NCI-H82 treated with DMSO at 0.1 percent for 48 hours (cell line): ENCODE measurements around the gene ACVR1B.
A peak's percentile ranks its signal among the peaks of the same experiment; 100 is the strongest.

Source experiments
- DNase-seq: peaks from one replicate; lab custom pipeline; 2025; ENCODE audit not compliant: unreplicated experiment; lab: John Stamatoyannopoulos, UW

Gene ACVR1B

DNA sequence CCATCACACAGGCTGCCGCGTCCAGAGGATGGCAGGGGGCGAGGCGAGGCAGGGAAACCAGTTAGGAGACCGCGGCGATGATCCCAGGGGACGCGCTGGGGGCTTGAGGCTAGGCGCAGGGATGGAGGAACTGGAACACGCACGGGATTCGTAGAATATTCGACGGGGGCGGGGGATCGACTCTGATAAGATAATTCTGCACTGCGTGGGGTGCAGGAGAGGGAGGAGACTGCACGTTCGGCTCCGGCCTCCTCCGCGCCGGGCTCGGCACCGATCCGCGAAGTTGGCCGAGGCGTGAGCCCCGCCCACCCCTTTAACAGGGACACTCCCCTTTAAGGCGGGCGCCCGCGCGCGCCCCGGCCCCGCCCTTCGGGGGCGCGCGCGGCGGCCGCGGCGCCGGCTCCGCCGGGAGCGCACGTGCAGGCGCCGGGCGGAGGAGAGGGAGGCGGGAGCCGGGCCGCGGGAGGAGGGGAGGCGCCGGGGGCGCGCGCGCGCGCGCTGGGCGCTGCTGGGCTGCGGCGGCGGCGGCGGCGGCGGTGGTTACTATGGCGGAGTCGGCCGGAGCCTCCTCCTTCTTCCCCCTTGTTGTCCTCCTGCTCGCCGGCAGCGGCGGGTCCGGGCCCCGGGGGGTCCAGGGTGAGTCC lies at the start of gene ACVR1B:
Gene ACVR1B (plus strand): TSS at position 501 of the 644 bp plus-strand sequence. CDS start 45 bp downstream, at position 546.
- DNase-seq, result peak; percentile 83

DNA sequence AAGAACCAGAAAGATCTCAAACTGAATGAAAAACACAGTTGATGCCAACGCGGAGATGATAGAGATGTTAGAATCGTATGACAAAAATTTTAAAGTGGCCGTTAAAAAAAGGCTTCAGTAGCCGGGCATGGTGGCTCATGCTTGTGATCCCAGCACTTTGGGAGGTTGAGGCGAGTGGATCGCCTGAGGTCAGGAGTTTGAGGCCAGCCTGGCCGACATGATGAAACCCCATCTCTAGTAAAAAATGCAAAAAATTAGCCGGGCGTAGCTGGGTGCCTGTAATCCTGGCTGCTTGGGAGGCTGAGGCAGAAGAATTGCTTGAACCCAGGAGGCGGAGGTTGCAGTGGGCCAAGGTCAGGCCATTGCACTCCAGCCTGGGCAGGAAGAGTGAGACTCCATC lies 49.6 kb upstream of the ACVR1B start:
- no peak for DNase-seq

- DNase-seq, result no peak
Measured at GRCh38 chr12:51904951-51905470, 46.5 kb upstream of the ACVR1B start.

DNA sequence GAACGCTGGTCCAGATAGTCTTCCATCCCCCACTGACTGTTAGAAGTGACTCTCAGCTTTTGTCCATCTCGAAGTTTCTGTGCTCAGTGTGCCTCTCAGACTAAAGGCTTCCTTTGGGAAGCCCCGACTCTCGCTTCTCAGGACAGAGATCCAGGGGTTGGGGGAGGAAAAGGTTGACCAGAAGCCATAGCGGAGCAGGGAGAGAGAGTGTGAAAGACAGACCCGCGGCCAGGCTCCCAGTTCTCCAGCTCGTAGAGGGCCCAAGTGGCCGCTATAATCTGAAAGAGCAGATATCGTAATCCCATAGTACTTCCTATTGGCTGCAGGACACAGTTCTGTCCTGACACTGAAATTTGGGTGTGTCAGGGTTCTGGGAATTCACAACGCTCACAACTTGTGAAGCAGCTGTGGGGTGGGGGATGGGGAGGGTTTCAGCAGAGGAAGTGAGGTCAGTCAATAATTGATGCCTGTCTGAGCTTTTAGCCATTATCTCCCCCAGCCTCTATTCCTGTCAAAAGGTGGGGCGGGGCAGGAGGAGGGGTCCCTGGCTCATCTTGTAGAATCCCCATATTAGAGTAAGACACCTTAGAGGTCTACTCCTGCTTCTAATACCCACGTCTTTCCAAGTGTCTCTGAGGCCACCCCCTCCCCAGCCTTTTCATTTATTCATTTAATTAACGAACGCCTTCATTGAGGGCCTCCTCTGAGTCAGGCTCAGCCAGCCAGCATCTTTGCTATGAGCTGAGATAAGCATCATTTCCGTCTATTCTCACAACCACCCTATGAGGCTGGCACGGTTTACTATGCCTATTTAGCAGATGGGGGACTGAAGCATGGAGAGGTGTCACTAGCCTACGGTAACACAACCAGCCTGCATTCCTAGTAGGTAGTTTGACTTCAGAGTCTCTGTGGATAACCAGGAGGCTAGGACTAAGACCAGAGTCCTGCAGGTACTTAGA lies 45.7 kb upstream of the ACVR1B start:
- no peak for DNase-seq

DNA sequence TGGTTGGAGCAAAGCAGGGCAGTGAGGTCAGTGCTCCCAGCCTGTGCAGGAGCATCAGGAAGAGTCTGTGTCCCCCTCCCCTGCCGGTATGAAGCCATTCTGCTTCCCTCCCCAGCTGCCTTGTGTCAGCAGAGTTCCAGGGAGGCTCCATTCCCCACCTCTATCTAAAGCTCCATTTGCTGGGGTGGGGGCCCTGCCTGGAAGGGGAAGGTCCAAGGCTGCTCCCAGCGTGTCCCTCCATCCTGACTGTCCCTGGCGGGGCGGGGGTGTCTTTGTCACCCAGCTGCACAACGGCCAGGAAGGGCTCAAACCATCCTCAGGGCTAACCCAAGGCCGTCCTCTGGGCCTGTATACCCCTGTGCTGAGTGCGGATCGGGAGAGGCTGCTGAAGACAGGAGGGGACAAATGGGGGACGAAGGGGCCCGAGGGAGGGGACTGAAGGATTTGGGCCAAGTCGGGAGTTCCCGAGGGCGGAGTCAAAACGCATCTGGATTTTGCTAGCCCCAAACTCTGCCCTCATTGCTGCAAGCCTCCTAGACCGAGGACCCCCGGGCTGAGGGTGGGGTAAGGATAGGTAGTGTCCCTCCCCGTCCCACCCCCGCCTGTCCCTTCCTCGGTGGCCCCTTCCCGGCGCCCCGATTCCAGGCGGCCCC lies 44.9 kb upstream of the ACVR1B start:
- DNase-seq, result no peak

DNA sequence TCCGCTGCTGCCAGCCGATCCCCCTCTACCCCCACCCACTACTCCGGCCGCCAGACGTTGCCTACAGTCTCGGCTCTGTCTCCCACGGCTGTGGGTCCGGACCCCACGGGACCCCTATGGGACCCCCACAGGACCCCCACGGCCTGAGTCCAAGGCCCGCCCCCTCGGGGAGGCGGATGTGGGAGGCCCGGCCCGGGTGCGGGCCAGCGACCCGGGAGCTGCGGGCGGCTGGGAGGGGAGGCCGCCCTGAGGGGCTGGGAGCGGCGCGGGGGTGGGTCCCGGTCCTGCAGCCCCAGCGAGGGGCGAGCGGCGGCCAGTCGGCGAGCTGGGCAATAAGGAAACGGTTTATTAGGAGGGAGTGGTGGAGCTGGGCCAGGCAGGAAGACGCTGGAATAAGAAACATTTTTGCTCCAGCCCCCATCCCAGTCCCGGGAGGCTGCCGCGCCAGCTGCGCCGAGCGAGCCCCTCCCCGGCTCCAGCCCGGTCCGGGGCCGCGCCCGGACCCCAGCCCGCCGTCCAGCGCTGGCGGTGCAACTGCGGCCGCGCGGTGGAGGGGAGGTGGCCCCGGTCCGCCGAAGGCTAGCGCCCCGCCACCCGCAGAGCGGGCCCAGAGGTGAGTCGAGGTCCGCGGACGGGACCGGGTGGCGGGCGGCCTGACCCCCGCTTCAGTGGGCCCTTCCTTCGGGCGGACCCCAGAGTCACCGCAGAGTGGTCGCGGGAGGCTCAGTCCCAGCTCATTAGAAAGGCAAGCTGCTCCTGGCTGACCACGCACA lies 44.2 kb upstream of the ACVR1B start, which contains the start of gene ACVRL1:
Gene ACVRL1 (plus strand): TSS at position 422 of the 773 bp plus-strand sequence. CDS start 4,971 bp downstream, outside the sequence.
- DNase-seq, result no peak

- DNase-seq, result no peak
Measured at GRCh38 chr12:51907856-51908425, 43.6 kb upstream of the ACVR1B start.

DNA sequence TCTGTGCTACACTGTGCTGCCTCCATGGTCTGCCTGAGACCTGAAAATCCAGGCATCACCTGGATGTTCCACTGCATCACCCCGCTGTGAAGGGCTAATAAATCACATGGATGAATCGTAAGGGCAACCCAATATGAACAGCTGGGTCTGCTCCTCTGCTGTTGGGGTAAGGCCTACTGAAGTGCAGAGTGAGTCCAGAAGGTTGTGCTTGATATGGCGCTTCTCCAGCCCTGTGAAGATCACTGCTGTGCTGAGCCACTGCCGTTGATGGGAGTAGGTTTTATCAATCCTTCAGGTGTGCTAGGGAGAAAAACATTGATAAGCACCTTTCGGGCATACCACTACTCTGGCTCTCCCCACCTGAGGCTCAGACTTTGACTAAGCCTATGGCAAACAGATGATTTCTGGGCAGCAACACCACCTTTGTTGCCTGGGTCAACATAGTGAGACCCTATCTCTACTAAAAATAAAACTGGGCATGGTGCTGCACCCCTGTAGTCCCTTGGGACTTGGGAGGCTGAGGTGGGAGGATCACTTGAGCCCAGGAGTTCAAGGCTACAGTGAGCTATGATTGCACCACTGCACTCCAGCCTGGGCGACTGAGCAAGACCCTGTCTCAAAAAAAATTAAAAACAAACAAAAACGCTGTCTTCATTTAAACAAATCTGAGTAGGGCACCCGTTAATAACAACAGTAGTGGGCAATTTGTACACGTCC lies 42.5 kb upstream of the ACVR1B start:
- no peak for DNase-seq

- DNase-seq, result no peak
Measured at GRCh38 chr12:51910168-51910567, 41.3 kb upstream of the ACVR1B start.

DNA sequence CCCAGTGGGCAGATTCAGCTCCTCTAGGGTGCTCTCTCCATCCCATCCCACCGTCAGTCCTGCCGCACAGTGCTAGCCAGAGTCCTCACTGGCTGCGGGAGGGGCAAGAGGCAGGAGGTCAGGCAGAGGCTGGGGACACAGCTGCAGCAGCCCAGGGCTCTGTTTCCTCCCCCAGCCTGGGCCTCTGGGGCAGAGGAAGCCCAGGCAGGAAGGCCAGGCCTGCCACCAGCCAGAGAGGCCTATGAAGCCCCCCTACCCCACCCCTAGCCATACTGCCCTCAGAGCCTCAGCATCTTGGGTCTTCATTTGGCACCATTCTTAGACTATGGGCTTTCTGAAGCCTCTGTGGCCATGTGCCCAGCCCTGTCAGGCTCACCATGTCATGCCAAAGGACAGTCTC lies 40.8 kb upstream of the ACVR1B start:
- no peak for DNase-seq

GRCh38 chr12:51911307-51911706 lies 40.2 kb upstream of the ACVR1B start:
- no peak for DNase-seq

DNA sequence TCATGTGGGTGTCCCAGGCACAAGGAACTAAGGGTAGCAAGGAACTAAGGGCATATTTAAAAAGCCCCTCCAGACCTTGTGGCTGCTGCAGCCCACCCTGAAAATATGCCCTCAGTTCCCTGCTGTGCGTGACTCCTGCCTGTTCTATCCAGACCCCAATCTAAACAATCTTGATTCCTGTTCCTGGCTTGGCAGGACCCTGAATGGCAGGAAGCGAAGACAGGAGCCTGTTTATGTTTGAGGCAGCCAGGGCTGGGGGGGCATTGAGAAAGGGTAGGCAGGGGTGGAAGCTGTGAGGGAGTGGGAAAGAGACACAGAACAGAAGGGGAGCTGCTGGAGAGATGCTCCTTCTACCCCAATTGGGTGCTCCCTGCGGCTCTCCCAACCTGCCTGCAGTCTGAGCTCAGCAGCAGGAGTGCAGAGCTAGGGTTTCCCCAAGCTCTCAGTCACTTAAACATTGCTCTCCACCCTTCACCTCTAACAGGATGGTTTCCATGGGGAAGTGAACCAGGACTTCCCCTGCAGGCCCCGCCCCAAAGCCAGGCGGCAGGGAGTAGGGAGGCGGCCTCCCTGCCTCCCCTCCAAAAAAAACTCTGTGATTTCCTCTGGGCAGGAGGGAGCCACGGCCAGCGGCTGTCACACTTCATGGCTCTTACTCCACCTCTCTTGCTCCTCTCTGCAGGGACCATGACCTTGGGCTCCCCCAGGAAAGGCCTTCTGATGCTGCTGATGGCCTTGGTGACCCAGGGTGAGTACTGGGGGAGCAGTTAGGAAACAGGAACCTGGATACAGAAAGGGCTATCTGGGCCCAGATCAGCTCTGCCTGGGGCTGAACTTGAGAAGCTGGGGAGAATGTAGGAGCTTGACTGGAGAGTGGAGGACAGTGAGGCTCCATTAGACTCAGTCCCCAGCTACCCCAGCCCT lies 39.4 kb upstream of the ACVR1B start:
- no peak for DNase-seq

GRCh38 chr12:51913071-51914033 lies 38.1 kb upstream of the ACVR1B start:
- no peak for DNase-seq

DNA sequence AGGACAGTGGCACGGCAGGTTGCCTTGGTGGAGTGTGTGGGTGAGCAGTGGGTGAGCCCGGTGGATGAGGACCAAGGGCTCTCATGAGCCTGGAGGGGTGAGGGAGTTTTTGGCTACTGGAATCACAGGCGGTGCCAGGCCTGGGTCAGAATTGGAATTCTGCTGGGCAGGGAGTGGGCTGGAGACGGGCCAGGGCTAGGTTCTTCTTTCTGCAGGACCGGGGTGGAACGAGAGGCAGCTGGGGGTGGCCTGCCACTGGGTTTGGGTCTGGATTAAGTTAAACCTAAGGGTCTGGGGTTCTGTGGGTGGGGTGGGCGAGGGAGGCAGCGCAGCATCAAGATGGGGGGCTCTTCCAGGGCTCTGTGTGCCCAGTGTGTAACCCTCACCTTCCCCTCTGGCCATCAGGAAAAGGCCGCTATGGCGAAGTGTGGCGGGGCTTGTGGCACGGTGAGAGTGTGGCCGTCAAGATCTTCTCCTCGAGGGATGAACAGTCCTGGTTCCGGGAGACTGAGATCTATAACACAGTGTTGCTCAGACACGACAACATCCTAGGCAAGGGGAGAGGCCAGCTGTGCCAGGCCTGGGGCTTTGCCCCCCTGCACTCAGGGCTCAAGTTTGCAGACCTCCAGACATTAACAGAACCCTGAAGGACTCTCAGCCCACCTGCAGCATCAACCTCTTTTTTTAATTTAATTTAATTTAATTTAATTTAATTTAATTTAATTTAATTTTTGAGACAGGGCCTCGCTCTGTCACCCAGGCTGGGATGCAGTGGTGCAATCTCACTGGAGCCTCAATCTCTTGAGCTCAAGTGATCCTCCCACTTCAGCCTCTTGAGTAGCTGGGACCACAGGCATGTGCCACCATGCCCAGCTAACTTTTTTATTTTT lies 37.2 kb upstream of the ACVR1B start:
- DNase-seq, result no peak

- no peak for DNase-seq
Measured at GRCh38 chr12:51915003-51915625, 36.4 kb upstream of the ACVR1B start.

GRCh38 chr12:51915951-51916350 lies 35.5 kb upstream of the ACVR1B start:
- DNase-seq, result no peak
